Cortex of kidney (tissue), 1 donor: ENCODE results near the gene ATAD3A.
"Not testable (repeated sequence)": the region's sequence is repeated elsewhere in the genome, so short reads cannot be mapped to it uniquely, and the experiment has no call there.

Experiments
- DNase-seq: peaks from one replicate; lab custom pipeline; 2025; lab: John Stamatoyannopoulos, UW

Gene ATAD3A

DNA sequence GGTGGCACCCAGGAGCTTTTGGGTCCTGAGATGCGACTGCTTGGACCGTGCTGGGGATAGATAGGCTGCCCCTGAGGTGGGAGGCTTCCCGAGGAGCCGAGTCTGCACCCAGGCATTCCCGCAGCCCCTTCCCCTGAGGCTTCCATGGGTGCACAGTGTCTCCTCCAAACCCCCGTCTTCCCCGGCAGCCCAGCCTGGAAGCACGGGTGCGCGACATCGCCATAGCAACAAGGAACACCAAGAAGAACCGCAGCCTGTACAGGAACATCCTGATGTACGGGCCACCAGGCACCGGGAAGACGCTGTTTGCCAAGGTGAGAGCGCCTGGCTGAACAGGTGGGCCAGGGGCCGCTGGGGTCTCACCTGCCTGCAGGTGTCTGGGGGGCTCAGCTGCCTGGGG is 11.7 kb downstream of the ATAD3A start:
- DNase-seq, result not testable (repeated sequence)

DNA sequence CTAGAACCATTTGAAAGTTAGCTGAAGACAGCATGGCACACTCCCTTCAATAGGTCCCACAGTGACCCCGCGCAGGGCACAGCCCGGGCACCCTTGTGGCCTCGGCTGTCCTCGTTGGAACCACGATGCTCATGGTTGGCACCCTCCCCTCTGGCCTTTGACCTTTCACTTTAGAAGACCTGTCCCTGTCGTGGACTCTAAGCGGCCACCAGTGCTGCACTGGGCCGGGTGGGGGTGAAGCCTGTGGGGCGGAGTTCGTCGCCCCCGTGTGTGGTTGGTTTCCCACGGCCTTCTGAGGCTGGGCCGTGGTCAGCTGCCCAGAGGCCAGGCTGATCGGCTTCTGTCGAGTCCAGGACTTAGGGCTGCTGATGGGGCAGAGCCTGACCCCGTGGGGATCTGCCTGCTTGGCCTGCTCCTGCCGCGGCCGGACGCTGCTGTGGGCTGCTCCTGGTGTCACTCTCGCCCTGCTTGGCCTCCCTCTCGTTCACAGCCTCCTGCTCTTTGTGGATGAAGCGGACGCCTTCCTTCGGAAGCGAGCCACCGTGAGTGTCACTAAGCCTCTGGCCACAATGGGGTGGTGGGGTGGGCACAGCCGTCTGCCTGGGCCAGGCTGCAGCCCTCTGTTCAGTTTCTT is 12.9 kb downstream of the ATAD3A start:
- DNase-seq, result not testable (repeated sequence)

DNA sequence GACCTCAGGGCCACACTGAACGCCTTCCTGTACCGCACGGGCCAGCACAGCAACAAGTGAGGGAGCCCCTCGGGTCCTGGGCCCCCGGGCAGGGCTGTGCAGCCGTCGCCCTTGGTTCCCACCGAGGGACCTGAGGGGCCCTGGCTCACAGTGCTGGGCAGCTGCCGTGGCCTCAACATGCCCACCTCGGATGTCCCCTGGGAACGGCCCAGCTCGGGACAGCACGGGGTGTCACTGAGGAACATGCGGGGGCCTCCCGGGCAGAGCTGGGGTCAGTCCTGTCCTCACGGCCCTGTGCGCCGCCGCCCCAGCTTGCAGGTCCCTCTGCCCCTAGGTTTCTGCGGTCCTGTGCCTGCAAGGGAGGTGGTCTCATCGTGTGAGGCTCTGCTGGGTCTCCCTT is 14.5 kb downstream of the ATAD3A start:
- not testable (repeated sequence) for DNase-seq

DNA sequence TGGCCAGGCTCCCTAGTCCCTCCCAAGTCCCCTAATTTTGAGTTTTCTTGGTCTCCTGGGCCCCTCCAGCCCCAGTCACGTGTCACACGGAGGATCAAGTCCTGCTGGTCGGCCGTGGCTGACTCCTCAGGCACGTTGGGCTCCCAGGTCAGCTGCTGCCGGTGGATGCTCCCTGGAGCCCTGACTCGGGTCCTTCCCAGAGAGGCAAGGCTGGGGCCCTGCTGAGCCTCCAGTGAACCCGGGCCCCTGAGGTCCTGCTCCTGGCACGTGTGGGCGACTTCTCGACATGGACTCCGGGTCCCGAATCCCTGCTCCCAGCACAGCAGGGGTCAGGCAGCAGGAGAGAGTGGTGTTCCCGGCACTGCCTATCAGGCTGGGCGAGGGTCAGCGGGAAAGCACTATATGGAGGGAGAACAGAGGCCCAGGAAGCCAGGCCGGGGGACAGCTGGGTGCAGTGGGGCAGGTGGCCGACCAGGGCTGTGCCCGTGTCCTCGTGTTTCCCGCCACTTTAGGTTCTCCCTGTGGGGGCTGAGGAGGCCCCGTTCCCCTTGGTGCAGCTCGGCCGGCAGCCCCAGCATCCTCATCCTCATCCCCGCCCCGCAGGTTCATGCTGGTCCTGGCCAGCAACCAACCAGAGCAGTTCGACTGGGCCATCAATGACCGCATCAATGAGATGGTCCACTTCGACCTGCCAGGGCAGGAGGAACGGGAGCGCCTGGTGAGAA is 15.3 kb downstream of the ATAD3A start:
- DNase-seq, result no peak

DNA sequence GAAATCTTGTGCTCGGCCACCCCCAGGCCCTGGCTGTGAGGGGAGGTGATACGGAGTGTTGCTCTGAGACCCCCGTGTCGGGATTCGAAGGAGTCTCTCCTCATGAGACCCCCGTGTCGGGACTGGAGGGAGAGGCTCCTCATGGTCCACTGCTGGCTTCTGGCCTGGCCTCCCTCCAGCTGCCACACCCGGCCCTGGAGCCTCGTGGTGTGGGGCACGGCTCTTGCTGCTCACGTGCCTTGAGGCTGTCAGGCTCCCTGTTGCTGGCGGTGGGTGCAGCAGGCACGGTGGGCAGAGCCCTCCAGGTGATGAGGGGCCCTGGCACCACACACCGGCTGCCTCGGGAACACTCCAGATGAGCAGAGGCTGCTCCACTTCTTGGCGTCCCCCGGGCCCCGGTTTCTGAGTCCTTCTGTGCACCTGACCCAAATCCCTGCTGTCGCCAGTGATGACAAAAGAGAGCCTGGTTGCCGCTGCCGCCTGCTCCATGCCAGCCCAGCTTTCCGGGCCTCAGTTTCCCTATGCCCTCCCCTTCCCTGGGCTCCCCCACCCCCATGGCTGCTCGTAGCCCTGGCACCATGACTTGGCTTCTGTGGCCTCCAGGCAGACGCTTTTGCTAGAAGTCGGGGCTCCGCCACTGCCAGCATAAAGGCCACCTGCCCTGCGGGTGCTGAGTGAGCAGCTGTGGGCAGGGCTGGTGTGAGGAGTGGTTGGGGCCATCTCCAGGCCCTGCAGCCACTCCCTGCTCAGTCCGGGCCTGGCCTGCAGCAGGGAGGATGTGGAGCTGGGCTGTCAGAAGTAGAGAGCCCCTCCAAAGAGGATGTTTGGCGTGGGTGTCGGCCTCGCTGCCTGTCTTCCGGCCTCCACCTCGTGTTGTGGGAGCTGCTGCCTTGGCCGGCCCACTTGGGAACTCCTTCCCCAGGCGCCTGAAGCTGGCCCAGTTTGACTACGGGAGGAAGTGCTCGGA is 16.6 kb downstream of the ATAD3A start:
- DNase-seq, result no peak

DNA sequence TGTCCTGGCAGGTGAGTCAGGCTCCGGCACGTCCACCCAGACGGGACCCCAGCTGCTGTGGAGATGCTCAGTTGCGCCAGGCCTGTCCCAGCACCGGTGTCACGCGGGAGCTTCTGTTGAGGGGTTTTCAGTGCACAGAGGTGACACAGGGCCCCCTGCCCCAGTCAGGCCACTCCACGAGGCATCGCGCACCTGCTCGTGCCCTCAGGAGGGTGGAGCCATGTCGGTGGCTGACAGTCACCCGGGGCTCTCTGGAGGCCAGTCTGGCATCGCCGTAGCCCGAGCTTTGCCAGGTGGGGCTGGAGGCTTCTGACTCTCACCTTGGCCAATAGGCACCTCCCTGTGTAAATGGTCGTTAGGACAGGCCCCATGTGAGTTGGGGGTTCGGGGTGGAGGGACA is 17.4 kb downstream of the ATAD3A start:
- DNase-seq, result no peak

DNA sequence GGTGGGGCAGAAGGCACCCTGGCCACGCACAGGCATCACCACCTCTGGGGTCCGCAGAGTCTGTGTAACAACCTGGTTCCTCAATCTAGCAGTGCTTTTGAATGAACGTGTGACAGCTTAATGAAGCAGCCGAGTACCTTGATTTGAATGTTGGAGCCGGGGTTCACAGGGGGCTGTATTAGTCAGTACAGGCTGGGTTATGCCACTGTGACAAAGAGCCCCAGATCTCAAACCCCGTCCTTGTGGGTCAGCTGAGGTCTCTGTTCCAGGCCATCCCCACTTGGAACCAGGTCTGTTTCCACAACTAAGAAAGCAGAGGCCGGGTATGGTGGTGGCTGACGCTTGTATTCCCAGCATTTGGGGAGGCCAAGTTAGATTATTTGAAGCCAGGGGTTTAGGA is 18.0 kb downstream of the ATAD3A start:
- DNase-seq, result no peak

DNA sequence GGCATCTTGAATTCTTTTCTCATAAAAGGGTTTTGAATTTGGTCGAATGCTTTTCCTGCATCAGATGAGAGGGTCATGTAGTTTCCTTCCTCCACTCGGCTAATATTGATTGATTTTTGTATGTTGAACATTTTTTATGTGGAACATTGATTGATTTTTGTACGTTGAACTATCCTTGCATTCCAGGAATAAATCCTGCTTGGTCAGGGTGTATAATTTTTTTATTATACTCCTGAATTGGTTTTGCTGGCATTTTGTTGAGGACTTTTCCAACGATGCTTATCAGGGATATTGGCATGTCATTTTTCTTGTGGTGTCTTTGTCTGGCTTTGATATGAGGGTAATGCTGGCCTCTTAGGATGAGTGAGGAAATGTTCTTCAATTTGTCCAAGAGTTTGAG is 20.0 kb downstream of the ATAD3A start:
- DNase-seq, result no peak

DNA sequence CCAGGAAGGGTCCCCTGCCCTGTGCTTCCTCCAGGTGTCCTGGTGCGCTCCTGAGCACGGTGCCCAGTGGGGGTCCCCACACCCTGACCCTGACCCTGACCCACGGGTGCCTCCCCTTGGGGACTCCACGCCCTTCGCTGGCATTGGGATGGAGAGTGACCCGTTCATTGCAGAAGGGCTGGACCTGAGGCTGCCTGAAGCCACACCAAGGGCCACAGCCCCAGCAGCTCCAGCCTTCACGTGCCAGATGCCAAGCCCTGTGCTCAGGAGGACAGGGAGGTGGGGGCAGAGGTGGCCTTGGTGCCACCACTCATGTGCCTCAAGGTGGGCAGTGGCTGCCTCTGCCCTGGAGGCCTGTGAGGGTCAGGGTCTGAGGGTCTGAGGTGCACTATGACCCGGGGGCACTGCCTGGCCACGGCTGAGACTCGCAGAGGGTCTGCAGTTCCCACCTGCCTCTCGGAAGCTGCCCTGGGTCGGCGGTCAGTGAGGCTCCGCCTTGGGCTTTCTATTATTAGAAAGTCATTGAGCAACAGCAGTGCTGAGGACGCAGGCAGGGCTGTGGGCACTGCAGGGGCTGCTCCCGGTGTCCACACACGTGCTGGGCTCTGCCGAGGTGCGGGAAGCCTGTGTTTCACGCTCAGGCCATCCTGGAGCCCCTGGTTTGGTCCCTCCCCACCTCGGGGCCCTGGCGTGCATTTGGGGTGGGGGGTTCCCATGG is 21.4 kb downstream of the ATAD3A start:
- not testable (repeated sequence) for DNase-seq

DNA sequence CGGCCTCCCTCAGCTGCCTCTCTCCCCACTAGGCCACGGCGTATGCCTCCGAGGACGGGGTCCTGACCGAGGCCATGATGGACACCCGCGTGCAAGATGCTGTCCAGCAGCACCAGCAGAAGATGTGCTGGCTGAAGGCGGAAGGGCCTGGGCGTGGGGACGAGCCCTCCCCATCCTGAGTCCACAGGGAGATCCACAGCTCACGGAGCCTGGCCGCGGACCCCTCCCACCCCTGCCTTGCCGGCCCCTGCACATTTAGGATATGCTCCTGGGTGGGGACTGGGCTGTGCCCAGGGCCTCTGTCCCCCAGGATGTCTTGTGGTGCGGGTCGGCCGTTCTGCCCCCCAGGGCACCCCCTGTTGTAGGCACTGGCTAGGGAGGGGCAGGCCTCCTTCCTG is 21.9 kb downstream of the ATAD3A start:
- DNase-seq, result not testable (repeated sequence)

DNA sequence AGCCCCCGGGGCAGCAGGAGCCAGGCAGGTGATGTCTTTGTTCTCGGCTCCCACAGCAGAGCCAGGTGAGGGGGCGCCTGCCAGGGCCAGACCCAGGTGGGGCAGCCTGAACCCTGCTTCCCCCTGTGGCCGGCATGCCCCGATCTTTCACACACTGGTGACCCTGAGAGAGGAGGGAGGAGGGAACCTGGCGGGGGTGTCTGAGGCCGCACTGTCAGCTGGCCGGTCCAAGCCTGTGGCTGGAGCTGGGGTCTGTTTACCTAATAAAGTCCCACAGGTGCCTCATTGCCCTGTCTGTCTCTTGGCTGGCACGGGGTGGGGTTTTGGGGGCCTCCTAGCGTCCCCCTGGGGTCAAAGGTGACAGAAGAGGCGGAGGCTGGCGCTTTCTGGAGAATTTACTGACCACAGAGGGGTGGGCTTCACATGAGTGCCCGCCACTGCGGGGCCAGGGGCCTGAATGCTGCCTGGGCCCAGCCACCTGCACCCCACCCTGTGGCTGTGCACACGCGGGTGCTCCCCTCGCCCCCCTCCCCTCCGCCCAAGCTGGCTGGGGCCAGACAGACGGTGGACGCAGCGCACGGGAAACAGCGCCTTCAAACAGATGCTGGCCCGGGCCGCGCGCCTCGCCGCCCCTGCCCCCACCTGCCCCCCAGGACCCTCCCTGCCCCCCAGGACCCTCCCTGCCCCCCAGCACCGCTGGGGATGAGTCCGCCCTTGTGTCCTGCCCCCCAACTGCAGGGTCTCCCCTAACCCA is 22.6 kb downstream of the ATAD3A start:
- DNase-seq, result no peak

DNA sequence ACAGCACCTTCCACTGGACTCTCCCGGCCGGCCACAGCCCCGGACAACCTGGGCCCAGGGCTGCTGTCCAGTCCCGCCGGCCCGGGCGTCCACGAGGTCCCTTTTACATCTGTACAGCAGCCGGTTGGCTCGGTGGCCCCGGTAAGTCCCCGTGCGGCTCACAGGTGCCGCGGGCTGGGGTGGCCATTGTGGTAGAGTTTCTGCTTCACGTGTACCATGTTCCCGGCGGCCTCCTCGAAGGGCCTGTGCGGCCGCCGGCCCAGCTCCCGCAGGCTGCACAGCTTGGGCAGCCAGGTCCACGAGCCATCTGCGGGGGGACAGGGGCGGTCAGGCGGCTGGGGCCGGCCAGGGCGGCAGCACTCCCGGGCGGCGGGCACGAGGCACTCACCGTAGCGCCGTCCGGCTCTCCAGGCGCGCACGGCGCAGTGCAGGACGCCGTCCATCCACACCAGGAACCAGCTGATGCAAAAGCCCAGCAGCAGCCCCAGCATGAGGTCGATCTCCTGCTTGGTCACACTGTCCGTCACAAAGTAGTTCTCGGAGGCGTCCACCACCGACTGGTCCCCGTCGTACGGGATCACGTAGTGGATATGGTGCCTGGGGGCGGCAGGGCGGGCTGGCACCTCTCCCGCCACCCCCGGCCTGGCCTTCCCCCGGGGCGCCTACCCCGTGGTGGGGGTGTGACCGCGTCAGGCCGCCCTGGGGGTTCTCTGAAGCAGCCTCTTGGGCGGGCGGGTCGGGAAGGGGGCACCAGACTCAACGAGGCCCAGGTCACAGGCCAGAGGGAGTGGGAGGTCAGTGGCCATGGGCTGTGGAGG is 23.4 kb downstream of the ATAD3A start:
- DNase-seq, result no peak

DNA sequence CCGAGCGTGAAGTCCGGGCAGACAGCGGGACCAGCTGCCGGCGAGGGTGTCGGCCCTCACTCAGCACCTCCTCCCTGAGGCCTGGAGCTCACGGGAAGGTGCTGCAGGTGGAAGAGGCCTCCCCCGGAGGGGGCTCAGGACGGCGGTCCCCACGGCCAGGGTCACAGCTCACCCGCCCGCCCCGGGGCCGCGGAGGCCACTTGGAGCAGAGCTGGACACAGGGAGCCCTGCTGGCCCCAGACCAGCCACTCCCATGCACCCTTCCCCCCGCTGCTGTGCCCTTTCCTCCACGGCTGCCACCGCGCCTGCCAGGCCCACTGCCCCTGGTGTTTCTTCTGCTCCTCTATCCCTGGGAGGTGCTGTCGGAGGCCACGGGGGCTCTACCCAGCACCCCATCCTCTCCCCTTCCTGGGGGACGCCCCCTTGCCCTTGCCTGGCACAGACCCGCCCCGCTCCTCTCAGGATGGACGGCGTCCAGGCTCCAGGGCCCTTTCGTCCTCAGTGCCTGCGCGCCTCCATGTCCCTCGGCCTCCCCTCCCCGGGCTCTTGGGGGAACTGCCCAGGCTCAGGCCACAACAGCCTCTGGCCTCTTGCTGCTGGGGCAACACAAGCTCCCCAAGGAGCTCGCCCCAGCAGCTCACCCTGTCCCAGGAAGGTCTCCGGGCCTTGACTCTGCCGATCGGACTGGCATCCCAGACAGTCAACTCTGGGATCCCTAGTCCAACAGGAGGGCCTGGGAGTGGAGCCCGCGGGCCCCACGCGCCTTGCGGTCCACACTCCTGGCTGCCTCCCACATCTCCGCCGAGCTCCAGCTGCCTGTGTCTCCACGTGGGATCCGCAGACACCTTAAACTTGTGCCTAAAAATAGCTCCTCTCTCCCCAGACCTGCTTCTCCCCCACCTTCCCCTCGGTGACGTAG is 24.3 kb downstream of the ATAD3A start:
- DNase-seq, result no peak

DNA sequence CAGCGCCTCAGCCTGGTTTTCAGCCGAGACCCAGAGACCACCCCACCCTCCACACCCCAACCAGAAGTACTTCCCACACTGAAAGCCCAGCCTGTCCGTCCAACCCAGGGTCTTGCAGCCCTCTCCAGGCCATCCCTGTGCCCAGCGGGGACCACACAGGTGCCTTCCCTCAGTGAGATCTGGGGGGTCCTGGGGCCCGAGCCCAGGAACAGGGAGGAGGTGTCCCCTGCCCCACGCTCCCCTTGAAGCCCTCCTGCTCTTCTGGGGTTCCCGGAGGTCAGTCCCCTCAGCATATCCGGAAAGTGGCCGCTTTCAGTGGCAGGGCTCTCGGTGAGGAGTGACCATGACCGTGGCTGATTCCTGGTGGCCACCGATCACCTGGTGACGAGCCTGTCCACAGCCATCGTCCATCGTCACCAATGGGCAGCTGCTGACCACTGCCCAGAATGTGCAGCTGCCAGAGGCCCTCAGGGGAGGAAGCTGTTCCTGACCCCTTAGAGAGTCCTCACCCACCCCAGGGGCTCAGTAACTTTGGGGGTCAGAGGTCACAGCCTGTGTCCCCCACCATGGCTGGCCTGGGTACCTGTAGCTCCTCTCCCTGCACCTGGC is 25.1 kb downstream of the ATAD3A start:
- no peak for DNase-seq

DNA sequence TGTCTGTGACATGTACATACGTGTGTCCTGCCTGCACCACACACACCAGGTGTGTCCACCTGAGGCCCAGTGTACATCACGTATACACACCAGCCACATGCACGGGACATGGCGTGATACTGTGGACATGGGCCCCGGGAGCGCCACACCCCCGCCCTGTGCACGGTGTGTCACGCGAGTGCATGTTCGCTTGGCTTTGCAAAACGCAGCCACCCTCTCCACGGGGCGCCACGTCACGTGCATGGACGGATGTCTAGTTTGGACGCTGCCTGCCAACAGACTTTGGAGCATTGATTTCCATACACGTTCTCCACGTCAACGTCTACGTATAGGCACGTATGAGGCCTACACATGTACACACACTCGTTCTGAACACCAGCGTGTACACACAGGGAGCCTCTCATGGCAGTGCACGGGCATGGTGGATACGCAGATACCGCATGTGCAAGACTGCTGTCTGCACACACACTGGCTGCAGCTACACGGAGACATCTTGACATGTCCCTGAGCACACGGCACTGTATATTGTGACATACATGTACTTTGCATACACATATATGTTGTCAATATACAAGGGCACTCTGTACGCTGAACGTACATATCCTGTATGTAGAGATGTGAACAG is 25.8 kb downstream of the ATAD3A start:
- no peak for DNase-seq

DNA sequence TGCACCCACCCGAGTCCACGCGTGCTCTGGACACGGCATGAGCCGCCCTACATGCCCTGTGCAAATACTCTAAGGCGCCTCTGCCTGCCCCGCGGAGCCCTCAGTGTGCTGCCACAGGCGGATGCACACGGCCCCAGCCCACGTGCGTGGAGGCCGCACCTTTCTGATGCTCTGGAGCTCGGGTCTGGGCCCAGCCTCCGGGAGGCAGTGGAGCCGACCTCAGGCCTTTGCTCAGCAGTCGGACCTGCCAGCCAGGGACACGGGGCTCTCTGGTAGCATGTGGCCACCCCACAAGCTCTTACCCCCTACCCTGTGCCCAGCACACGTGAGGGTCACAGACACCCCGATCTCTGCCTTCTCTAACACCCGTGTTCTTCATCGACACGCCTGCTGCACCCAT is 26.4 kb downstream of the ATAD3A start:
- DNase-seq, result no peak

DNA sequence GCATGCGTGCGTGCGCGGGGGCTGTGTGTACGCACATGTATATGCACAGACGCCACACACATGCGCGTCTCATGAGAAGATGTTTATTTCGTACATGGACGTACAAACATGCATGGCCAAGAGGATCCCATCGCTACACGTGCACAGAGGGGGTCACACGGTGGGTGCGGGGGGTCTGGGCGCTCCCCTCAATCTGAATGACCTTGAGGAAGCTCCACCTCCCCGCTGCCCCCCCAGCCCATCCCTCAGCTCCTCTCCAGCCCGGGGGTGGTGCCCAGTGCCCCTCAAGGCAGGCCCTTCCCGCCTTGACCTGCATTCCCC is 27.0 kb downstream of the ATAD3A start:
- DNase-seq, result no peak

DNA sequence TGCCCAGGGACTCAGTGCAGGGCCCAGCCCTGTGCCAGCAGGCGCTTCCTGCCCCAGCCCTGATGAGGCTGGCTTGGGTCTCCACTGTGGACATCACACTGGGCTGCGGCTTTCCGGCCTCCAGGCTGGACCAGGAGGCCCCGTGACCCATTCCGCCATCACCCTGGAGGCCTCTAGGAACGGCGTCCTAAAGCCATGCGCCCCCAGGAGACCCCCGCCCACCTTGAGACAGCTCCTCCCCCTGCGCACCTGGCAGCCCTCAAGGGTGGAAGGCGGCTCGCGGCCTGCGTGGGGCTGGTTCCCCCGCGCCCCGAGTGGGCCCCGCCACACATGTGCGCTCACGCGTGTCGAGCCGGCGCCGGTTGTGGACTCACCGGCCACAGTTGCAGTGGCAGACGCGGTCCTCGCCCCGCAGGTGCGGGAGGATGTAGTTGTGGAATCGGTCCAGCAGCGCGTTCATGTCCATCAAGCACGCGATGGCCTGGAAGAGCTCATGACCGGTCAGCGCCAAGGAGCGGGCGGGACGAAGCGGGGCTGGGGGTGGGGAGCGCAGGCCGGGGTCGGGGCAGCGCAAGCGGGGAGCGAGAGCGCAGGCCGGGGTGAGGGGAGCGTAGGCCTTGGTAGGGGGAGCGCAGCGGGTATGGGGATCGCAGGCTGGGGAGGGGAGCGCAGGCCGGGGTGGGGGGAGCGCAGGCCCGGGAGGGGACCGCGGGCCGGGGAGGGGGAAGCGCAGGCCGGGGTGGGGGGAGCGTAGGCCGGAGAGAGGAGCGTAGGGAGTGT is 27.5 kb downstream of the ATAD3A start:
- DNase-seq, result no peak
